ENCODE measurements around the gene YKT6.

DNA sequence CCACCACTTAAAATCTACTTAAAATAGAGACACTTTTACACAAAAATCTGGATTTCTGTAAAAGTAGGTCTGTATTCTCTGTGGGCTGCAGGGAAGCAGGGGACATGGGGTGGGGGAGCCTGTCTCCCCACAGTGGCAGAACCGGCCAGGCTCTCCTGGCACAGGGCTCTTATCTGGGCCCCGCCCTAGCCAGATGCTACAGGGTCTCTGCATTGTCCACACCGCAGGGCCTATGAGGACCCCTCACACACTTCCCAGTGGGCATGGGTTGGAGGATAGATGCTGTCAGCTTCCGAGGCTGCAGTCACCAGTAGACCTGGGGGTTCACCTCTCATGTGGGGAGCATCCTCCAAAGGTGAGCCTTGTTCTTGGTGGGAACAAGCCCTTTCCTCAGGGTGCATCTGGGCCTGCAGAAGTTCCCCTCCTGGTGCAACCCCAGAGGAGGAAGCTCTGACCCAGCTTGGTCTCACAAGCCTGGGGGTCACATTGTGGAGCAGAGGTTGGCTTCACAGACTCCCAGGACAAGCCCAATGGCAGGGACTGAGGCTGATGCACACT lies 44.2 kb upstream of the YKT6 start:
- TF ChIP-seq POLR2AphosphoS5 (IDR thresholded peaks at IDR 0.05; ENCODE audit: low read depth, low read length) (no peak), SIN3A (IDR thresholded peaks at IDR 0.05; ENCODE audit: borderline replicate concordance, insufficient read depth, low read length) (no peak), TAF1 (IDR thresholded peaks at IDR 0.05; ENCODE audit: borderline replicate concordance, insufficient read depth, low read length) (no peak)
- TF ChIP-seq, protein P1, sequence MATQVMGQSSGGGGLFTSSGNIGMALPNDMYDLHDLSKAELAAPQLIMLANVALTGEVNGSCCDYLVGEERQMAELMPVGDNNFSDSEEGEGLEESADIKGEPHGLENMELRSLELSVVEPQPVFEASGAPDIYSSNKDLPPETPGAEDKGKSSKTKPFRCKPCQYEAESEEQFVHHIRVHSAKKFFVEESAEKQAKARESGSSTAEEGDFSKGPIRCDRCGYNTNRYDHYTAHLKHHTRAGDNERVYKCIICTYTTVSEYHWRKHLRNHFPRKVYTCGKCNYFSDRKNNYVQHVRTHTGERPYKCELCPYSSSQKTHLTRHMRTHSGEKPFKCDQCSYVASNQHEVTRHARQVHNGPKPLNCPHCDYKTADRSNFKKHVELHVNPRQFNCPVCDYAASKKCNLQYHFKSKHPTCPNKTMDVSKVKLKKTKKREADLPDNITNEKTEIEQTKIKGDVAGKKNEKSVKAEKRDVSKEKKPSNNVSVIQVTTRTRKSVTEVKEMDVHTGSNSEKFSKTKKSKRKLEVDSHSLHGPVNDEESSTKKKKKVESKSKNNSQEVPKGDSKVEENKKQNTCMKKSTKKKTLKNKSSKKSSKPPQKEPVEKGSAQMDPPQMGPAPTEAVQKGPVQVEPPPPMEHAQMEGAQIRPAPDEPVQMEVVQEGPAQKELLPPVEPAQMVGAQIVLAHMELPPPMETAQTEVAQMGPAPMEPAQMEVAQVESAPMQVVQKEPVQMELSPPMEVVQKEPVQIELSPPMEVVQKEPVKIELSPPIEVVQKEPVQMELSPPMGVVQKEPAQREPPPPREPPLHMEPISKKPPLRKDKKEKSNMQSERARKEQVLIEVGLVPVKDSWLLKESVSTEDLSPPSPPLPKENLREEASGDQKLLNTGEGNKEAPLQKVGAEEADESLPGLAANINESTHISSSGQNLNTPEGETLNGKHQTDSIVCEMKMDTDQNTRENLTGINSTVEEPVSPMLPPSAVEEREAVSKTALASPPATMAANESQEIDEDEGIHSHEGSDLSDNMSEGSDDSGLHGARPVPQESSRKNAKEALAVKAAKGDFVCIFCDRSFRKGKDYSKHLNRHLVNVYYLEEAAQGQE (IDR thresholded peaks at IDR 0.05; ENCODE audit: insufficient read depth in 1 of 2, low read depth in 2 of 2, low read length in 2 of 2), result no peak

Data from PFSK-1 (cell line).